K562 (cell line): Measurements from ENCODE around the gene GRM5. TPM values are rescaled to one million over a fixed set of nuclear protein-coding genes. Genes with fewer than 3 reads are reported as not detected.

ENCODE experiments used
- ATAC-seq: fragments of 200-7000 bp; cut with Tn5 transposase; 3 replicates; pipeline ENCODE4 v1.9.1; 2020; ENCODE audit warnings: moderate library complexity
- BruUV-seq: library from RNA; stranded (reverse); fragments of 400-500 nt; replicated peaks from 2 replicates; lab custom pipeline; 2021; lab: Mats Ljungman, UMichigan
- CTCF ChIA-PET: fragments of 300-600 bp; formaldehyde crosslinking; extraction: SDS; loops from one replicate; lab custom pipeline; 2021; ENCODE audit warnings: low intra/inter-chr PET ratio; lab: Yijun Ruan, JAX
- POLR2A ChIA-PET: fragments of 300-600, 350-650 bp; sonication (Branson Sonifier 250); formaldehyde crosslinking; extraction: SDS; loops from one replicate; lab custom pipeline; 2021; ENCODE audit warnings: antibody characterized with exemption, inconsistent platforms; lab: Yijun Ruan, JAX
- DNase-seq, 4 experiments: peaks; one replicate each; pipeline versions ENCODE4 v3.0.0 to v3.0.0-alpha.2; 2011 to 2018; ENCODE audit warnings: low spot score in 3 of 4, mixed read lengths in 3 of 4; ENCODE audit errors: extremely low read depth in 1 of 4
- FAIRE-seq: peaks from 2 replicates; lab custom pipeline; 2011; peaks lifted over from hg19 to GRCh38; lab: Jason Lieb, UNC
- H2AFZ ChIP-seq: 2 replicates; pipeline ENCODE4 v1.6.0; 2011; ENCODE audit warnings: low read depth, low read length, control low read depth, inconsistent platforms
- H3K27ac ChIP-seq: fragments of 200-600 bp; 3 replicates; pipeline ENCODE4 v1.8.0; 2011; ENCODE audit warnings: low read depth, mild to moderate bottlenecking, control low read depth, inconsistent platforms, low read length, moderate library complexity, mixed read lengths; ENCODE audit errors: extremely low read depth
- H3K27me3 ChIP-seq, 2 experiments: fragments of 300-600 bp in 1 of 2; 2 replicates in 1 of 2; 3 replicates in 1 of 2; pipeline versions ENCODE4 v1.6.0 to v1.8.0; 2011; ENCODE audit warnings: inconsistent platforms in 2 of 2, low read length in 2 of 2, mild to moderate bottlenecking in 1 of 2, mixed read lengths in 1 of 2, moderate library complexity in 1 of 2; ENCODE audit not compliant: control insufficient read depth in 2 of 2, insufficient read depth in 2 of 2
- H3K36me3 ChIP-seq: fragments of 300-600 bp; 3 replicates; pipeline ENCODE4 v1.8.0; 2011; ENCODE audit warnings: mild to moderate bottlenecking, low read length, inconsistent platforms; ENCODE audit not compliant: control insufficient read depth, insufficient read depth
- H3K4me1 ChIP-seq, 2 experiments: fragments of 200-600 bp in 1 of 2; replicated peaks in 1 of 2; 2 replicates in 1 of 2; 3 replicates in 1 of 2; pipeline versions ENCODE4 v1.5.1 to v1.8.0; 2011; ENCODE audit warnings: inconsistent platforms in 2 of 2, low read length in 2 of 2, mild to moderate bottlenecking in 1 of 2, mixed read lengths in 1 of 2, moderate library complexity in 1 of 2; ENCODE audit not compliant: control insufficient read depth in 2 of 2, insufficient read depth in 2 of 2
- H3K4me2 ChIP-seq: 2 replicates; pipeline ENCODE4 v1.6.1; 2011; ENCODE audit warnings: low read length, control low read depth, inconsistent platforms, mixed read lengths; ENCODE audit not compliant: insufficient read depth
- H3K4me3 ChIP-seq: fragments of 200-600 bp; sonication (generic), shearing (Covaris generic); 2 replicates; pipeline ENCODE4 v1.5.1; 2016; ENCODE audit warnings: control low read depth, inconsistent platforms
- H3K79me2 ChIP-seq: fragments of 200-600 bp; 3 replicates; pipeline ENCODE4 v1.8.0; 2011; ENCODE audit warnings: low read length, inconsistent platforms; ENCODE audit not compliant: control insufficient read depth, insufficient read depth
- H3K9ac ChIP-seq, 2 experiments: 2 replicates each; pipeline versions ENCODE4 v1.6.0 to v1.6.1; 2011; ENCODE audit warnings: low read depth in 2 of 2, low read length in 2 of 2, control low read depth in 1 of 2, inconsistent platforms in 1 of 2, mild to moderate bottlenecking in 1 of 2, mixed read lengths in 1 of 2; ENCODE audit not compliant: insufficient read depth in 1 of 2
- H3K9me1 ChIP-seq: one replicate; pipeline ENCODE4 v1.6.0; 2011; ENCODE audit warnings: inconsistent platforms, mild to moderate bottlenecking, low read length, moderate library complexity; ENCODE audit not compliant: control insufficient read depth, insufficient read depth
- H3K9me3 ChIP-seq: replicated peaks from 2 replicates; pipeline ENCODE4 v1.5.1; 2011; ENCODE audit warnings: low read depth, low read length, inconsistent platforms; ENCODE audit not compliant: control insufficient read depth, insufficient read depth
- H4K20me1 ChIP-seq: replicated peaks from 2 replicates; pipeline ENCODE4 v1.6.1; 2011; ENCODE audit warnings: low read length, inconsistent platforms, mixed read lengths; ENCODE audit not compliant: control insufficient read depth, insufficient read depth
- ASH1L ChIP-seq: fragments of 450-650 bp; IDR thresholded peaks from 2 replicates; pipeline ENCODE4 v1.6.1; 2018; ENCODE audit warnings: borderline replicate concordance, mild to moderate bottlenecking, low read depth; ENCODE audit not compliant: partially characterized antibody
- KAT2B ChIP-seq: IDR thresholded peaks from one replicate; pipeline ENCODE4 v1.6.1; 2012; ENCODE audit warnings: low read depth, mild to moderate bottlenecking, control low read depth, inconsistent platforms, low read length, moderate library complexity
- RNF2 ChIP-seq: sonication (generic); IDR thresholded peaks from 2 replicates; pipeline ENCODE4 v1.6.1; 2016
- THAP12 ChIP-seq: fragments of 250-450 bp; sonication (Bioruptor Pico); IDR thresholded peaks from 2 replicates; pipeline ENCODE4 v1.9.0; 2021; ENCODE audit warnings: mild to moderate bottlenecking, inconsistent platforms
- YY1 ChIP-seq, 3 experiments: IDR thresholded peaks; 2 replicates each; pipeline ENCODE4 v1.6.1; 2011; ENCODE audit warnings: low read length in 2 of 3, mild to moderate bottlenecking in 2 of 3, moderate library complexity in 2 of 3, borderline replicate concordance in 1 of 3, control low read depth in 1 of 3, low read depth in 1 of 3; ENCODE audit not compliant: insufficient read depth in 3 of 3, insufficient replicate concordance in 2 of 3, control insufficient read depth in 1 of 3, insufficient read length in 1 of 3; ENCODE audit errors: extremely low read depth in 1 of 3
- ZSCAN32 ChIP-seq: fragments of 450-650 bp; formaldehyde crosslinking; IDR thresholded peaks from 2 replicates; pipeline ENCODE4 v1.4.0; 2020; ENCODE audit warnings: mild to moderate bottlenecking, moderate library complexity
- in situ Hi-C: fragments of 300-500 bp; cut with MboI; formaldehyde crosslinking; loops from 4 replicates; pipeline ENCODE4 v1.15.0; 2018; ENCODE audit warnings: inconsistent platforms, mixed read lengths
- intact Hi-C: fragments of 100-400 bp; cut with micrococcal nuclease; formaldehyde crosslinking; loops from 2 replicates; pipeline ENCODE4 v1.14.2; 2022
- polyA plus RNA-seq, 8 experiments: library from polyadenylated mRNA; depleted of rRNA in 4 of 8; stranded (reverse) in 5 of 8; unstranded in 3 of 8; fragments of >200 nt; fragmentation: Nextera tagmentation in 2 of 8; fragmentation: Illumina TruSeq in 1 of 8; extraction: Ambion mirVana in 2 of 8; extraction: Trizol in 1 of 8; gene quantifications; 2 replicates each; pipeline versions ENCODE4 v1.2.1 to v1.2.3, GENCODE V29; 2011 to 2014; ENCODE audit warnings: inconsistent platforms in 1 of 8, missing spikeins in 1 of 8
- total RNA-seq, 7 experiments: library from RNA; depleted of rRNA in 6 of 7; stranded (reverse); fragments of >200 nt in 6 of 7; fragmentation: Illumina TruSeq in 2 of 7; extraction: Trizol in 2 of 7; gene quantifications; 2 replicates each; pipeline versions ENCODE4 v1.2.1 to v1.2.3, GENCODE V29; 2011 to 2021; ENCODE audit warnings: low replicate concordance in 1 of 7

GRM5 gene
- total and polyA plus RNA-seq, 9 of the 15 experiments (the other 6 are each of a cell fraction or from before 2014, with no cell fraction given) = not detected

GRCh38 chr11:88491674-88492073, 574.1 kb downstream of the GRM5 start:
- intact Hi-C loops = no loop called here
- TF ChIP-seq RNF2 (no peak), KAT2B (no peak), ASH1L (no peak), YY1 (IDR thresholded peaks at IDR 0.05; ENCODE audit: borderline replicate concordance in 1 of 3, control insufficient read depth in 1 of 3, extremely low read depth in 1 of 3, insufficient read depth in 3 of 3, insufficient read length in 1 of 3, insufficient replicate concordance in 2 of 3, low read depth in 1 of 3, low read length in 2 of 3) (no peak), ZSCAN32 (no peak), THAP12 (CRISPR knock-in tag) (no peak)
- TF ChIP-seq, all 486 proteins: peak for 0
- BruUV-seq = no TSS peak

More at GRCh38 chr11:88491674-88492073, 574.1 kb downstream of the GRM5 start:
- ATAC-seq (no peak), FAIRE-seq (no peak), DNase-seq (no peak)
- no peaks in the 10 kb centered on the region for H3K9me3 ChIP-seq
- H3K4me1 ChIP-seq = no peaks in the 10 kb centered on the region
- H2AFZ ChIP-seq = no peak overlapping the region
- no peaks in the 10 kb centered on the region for H4K20me1 ChIP-seq
- CTCF ChIA-PET = no interaction called here
- in situ Hi-C loops = no loop called here
- POLR2A ChIA-PET = no interaction called here
- no peaks in the 10 kb centered on the region for H3K36me3 ChIP-seq
- no peak overlapping the region for H3K4me3 ChIP-seq
- no peak overlapping the region for H3K27ac ChIP-seq
- no peak overlapping the region for H3K4me2 ChIP-seq
- H3K9ac ChIP-seq = no peak overlapping the region
- H3K27me3 ChIP-seq = no peaks in the 10 kb centered on the region
- H3K79me2 ChIP-seq = no peaks in the 10 kb centered on the region
- no peaks in the 10 kb centered on the region for H3K9me1 ChIP-seq
